Stimulated activated CD4-positive, alpha-beta T cell treated with anti-CD3 and anti-CD28 coated beads, Interleukin-1b, Interleukin-23, amount 100 ng/mL, for 4 hours (primary cell): ENCODE measurements around the gene RGS1.
A peak's percentile ranks its signal among the peaks of the same experiment; 100 is the strongest.

Source experiments
- DNase-seq, 2 donors: peaks; one replicate each; pipeline ENCODE4 v3.0.0-alpha.2; 2020; ENCODE audit warnings: low read depth in 2 of 2

RGS1 gene, protein sequence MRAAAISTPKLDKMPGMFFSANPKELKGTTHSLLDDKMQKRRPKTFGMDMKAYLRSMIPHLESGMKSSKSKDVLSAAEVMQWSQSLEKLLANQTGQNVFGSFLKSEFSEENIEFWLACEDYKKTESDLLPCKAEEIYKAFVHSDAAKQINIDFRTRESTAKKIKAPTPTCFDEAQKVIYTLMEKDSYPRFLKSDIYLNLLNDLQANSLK

DNA sequence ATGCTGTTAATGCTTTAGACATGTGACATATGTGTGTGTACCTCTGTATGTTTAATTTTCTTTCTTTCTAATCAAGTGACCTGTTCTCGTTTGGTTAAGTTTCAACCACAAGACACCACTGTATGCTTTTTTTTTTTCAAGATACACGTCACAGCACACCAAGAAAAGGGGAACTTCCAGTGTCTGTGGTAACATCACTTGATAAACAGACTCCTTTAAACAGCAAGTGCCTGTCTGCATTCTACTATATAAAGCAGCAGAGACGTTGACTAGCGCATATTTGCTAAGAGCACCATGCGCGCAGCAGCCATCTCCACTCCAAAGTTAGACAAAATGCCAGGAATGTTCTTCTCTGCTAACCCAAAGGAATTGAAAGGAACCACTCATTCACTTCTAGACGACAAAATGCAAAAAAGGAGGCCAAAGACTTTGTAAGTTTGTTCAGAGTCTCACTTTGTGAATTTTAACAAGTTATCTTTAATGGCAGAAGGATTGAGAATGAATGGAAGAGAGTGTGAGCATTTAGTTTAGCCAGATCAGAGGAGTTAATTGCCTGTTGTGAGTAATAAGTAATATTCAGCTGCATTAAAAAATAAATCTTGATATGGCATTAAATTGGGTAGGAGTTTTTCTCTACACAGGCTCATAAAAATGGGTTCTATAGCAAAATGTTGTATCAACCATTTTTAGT lies at the start of gene RGS1:
Gene RGS1 (plus strand): TSS at position 275 of the 691 bp plus-strand sequence. CDS start 20 bp downstream, at position 295.
- peak; percentile 17 to 48 for DNase-seq

- DNase-seq, result no peak
These were observed 48.3 kb upstream of the RGS1 start for GRCh38 chr1:192527111-192527795.

DNA sequence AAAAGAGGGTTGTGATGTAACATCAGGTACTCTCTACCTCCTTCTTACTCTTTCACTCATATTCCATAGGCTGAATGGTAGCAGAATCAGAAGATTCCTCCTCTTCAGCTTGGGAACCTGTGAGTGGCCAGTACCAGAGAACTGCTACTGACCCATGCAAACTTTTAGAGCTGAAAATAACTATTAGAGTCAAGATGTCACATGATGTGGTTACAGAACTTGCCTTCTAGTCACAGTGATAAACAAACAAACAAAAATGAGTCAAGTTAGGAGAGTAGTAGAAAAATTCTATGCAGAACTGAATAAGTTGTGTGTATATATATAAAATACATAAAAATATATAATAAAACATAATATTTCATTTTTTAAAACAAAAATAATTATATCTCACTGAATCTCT lies 47.6 kb upstream of the RGS1 start:
- no peak for DNase-seq

DNA sequence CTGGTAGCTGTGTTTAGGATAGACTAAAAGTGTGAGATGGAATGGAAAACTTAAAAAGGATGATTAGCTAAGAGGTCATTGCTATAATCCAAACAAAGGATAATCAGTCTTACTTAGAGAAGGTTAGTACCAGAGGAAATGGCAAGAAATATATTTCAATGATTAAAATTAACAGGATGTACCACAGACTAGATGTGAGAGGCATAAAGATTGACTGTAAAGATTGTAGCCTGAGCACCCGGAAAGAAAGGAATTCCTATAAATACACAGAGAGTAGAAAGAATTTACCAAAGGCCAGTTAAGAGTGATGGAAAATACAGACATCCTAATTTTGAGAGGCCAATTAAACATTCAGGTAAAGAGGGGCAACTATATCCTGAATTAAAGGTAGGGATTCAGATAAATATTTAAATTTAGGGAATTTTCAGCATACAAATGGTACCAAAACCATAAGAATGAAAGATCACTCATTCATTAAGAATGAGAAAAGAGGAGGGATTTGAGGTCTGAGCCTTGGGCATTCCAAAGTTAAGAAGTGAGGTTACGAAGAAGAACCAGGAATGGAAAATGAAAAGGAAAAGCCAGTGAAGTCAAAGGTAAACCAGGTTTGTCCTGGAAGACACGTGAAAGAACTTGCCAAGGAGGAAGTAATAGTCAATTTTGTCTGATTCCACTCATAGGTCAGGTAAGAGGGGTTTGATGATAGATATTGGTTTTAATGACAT lies 46.4 kb upstream of the RGS1 start:
- DNase-seq, result no peak

DNA sequence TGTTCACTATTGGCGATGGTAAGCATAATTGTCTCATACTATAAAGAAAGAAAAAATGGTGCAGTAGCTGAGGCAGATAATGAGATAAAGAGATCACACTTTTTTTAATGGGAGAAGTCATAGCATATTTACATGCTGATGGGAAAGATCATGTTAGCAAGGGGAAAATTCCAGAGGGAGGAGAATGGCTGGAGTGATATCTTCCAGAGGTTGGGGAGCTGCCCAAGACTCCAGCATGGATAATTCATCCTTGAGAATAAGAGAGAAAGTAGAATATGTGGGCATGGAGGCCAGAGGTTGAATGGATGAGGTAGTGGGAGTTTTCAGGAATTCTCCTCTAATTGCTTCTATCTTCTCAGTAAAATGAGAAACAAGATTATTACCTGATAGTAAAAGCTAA lies 45.8 kb upstream of the RGS1 start:
- no peak for DNase-seq

- DNase-seq, result no peak
These were observed 45.3 kb upstream of the RGS1 start for GRCh38 chr1:192530254-192530653.

GRCh38 chr1:192531037-192531703 lies 44.4 kb upstream of the RGS1 start:
- peak; percentile 29 to 37 for DNase-seq

DNA sequence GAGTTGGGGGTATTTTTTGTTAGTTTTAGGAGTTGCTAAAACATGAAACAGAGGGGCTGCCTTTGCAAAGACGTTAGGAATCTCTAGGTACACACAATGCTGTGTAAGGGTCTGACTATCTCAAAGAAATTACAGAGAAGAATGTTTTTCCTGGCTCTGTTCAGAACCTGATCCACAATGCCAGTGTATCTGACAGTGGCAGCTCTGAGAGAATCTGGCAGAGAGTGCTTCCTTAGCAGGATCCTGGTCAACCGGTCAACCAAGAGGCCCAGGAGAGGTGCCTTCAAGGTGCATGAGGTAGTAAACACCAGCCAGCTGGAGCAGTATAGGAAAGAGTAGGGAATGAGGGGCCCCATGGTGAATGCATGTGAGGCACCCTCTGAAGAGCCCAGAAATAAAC lies 40.9 kb upstream of the RGS1 start:
- no peak for DNase-seq

DNA sequence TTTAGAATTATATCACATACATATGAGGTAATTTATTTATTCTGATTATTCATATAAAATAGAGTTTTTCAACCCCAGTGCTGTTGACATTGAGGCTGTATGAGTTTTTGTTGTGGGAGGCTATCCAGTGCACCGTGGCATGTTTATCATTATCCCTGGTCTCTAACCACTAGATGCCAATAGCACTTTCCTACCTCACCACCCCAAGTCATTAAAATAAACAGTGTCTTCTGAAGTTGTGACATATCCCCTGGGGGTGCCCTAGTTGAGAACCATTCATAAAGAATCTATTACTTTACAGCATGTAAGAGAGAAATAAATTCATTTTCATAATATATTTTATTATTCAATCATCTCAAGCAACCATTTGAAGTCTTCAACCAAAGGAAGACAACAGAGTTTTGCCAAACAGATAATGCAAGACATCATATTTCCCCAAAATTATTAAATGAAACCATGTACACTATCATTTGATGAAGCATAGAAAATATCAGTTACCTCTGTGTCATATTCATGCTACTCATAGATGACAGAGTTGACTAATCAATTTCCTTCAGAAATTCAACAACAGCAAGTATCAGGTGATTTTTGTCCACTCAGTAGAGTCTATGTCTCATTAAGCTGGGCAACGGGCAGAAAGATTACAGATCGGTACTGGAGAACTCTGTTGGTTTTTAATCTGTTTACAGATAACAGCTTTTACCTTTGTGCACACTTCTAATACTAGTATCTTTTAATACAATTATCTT lies 39.5 kb upstream of the RGS1 start:
- no peak for DNase-seq

DNA sequence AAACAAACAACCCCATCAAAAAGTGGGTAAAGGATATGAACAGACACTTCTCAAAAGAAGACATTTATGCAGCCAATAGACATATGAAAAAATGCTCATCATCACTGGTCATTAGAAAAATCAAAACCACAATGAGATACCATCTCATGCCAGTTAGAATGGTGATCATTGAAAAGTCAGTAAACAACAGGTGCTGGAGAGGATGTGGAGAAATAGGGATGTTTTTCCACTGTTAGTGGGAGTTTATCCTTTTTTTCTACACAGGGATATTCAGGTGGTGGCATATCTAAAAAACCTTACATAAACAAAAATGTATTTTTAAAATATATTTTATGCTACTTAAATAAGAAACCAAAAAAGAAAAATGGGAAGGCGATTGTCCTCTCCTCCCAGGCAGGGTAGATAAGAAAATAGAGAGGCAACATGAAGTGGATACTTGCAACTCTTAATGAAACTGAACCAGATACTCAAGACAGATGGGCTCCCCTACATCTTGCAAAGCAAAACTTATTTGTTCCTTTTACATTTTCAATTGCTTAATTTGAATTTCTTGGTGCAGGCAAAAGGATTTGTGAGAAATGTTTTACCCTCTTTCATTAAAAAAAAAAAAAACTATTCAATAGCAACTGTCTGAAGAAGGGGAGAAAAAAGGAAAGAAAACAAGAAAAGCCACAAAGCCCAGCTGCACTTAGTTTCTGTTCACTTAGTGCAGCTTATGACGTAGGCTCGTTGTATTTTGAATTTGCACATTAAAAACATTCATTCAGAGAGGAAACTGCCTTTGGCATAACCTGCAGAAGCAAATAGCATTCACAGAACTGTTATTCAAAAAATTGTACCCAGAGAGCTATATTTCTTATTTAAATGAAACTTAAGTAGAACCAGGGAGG lies 36.9 kb upstream of the RGS1 start:
- DNase-seq, result no peak

DNA sequence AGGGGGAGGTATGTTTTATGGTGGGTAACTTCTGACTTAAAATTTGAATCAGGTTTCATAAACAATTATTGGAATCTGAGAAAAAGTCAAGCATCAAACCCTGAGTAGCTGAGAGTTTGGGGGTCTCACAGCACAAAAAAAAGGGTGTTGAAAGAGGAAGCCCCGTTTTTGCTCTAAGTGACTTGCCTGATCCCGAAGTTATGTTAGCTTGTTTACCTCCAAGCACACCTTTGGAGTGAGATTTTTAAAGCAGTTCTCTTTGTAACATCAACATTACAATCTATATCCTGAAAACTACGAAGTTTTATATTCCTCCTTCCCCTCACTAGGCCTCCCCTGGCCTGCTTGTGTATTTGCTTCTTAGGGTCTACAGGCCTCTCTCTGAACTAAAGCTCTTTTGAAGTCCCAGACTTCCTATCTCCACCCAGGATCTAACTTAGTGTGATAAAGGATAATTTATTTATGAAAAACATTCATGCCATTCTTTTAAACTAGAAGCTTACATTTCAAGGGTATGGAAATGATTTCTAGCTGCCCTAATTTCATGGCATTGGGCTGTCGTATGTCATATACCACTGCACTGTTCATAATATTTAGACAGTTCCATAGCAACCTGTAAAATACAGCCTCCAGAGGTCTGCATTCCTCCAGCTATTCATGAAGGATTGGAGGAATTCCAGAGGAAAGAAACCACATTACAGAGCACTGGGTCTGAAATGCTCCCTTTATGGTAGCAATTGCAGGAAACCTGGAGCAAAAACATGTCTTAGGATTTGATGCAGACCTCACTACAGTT lies 36.1 kb upstream of the RGS1 start:
- DNase-seq, result no peak

DNA sequence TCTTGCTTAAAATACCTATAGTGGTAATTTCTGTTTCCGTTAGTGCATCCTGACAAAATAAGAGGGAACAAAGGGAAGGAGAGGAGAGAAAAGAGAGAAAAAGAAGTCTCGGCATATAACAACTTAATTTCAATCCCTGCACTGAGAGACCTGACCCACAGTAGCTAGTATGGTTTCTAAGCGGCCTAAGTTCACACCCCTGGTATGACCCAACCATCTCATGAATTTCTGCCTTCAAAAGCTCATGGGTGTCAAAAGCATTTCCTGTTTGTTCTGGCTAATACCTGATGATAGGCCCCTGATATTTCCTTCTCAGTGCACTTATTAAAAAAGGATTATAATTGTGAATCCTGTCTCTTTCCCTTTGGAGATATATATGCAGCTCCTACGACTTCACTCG lies 32.1 kb upstream of the RGS1 start:
- no peak for DNase-seq

DNA sequence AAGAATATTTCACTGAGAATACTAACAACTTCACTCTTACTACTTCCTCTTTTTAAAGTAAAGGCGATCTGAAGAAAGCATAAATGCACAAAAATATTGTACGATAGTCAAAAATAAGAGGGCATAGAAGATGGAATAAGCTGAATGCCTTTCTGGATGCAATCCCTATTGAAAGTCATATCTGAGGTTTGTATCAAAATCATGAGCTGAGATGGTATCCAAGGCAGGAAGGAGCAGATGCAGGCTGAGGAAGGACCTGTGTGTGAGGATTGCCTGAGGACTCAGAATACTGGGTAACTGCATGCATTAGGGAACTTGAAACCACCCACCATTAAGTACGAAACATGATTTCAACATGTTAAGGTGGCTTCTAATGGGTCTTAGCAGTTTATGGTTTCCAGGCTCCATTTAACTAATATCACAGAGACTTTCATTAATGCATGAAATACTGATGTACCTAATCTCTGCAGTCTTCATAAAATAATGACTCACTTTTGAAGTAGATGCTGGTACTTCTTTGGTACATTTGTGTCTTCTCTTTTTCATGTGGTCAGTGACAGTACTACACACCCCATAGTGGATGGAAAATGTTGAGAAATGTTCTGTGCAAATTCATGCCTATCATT lies 29.6 kb upstream of the RGS1 start:
- DNase-seq, result no peak

- DNase-seq, result no peak
These were observed 28.9 kb upstream of the RGS1 start for GRCh38 chr1:192546596-192547190.

DNA sequence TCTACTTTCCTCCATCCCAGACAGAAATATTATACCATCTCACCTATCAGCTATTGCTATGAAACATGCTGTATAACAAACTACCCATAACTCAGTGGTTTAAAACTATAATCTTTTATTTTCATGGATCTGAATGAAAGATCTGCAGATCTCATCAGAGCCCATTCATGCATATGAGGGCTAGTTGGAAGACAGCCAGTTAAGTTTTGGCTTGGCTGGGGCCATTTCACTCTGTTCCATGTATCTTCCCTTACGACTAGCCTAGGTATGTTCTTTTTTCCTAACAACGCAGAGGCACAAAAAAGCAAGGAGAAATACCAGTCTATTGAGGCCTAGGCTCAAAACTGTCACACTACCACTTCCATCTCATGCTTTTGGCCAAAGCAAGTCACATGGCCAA lies 28.1 kb upstream of the RGS1 start:
- no peak for DNase-seq

GRCh38 chr1:192549937-192550336 lies 25.6 kb upstream of the RGS1 start:
- no peak for DNase-seq

DNA sequence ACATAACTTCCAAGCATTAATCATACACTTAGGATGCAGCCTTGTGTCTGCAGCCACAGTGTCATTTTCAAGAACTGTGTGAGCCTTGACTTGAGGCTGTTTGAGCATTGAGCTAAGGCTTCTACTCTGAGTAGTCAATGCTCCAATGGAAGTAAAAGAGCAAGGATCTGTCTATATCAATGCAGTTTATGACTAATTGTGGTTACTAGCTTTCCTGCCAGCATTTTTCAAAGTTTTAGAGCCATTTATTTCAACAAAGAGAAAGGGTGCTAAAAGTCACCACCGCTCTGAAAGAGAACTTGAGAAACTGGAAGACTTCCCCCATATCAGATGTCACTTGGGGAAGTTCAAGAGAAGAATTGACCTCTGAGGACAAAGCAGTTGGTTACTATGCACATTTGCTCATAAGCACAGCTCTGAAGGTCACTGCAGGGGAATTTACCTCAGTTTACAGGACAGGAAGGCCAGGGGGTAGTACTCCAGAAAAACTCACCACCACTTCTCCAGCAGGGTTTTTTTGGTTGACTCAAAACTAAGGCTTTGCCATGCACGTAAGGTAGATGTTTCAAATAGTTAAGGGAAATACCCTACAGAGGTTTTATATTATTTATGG lies 24.5 kb upstream of the RGS1 start:
- no peak for DNase-seq

- no peak for DNase-seq
These were observed 22.8 kb upstream of the RGS1 start for GRCh38 chr1:192552760-192553191.
